Body of pancreas (tissue), 4 donors: ENCODE results near the gene UST. TPM values are rescaled to one million over a fixed set of nuclear protein-coding genes. Genes with fewer than 3 reads are reported as not detected.
A peak's percentile ranks its signal among the peaks of the same experiment; 100 is the strongest.

ENCODE experiments used
- ATAC-seq: fragments of 150-250 bp; one replicate; pipeline ENCODE4 v1.9.1; 2016
- DNase-seq, 4 donors: peaks; one replicate each; pipeline ENCODE4 v3.0.0-alpha.2; 2019
- H3K27ac ChIP-seq, 4 donors: fragments of 200-600 bp; sonication (generic); 1 replicate in 3 of 4; 2 replicates in 1 of 4; pipeline versions ENCODE4 v1.5.1 to v1.6.1; 2016 to 2019; ENCODE audit warnings: mild to moderate bottlenecking in 1 of 4, mixed read lengths in 1 of 4, moderate library complexity in 1 of 4
- H3K27me3 ChIP-seq, 2 donors: fragments of 200-600 bp; sonication (generic); one replicate each; pipeline ENCODE4 v1.6.0; 2016; ENCODE audit warnings: mild to moderate bottlenecking in 1 of 2
- H3K36me3 ChIP-seq, 2 donors: fragments of 200-600 bp; sonication (generic); replicated peaks in 1 of 2; 2 replicates each; pipeline ENCODE4 v1.5.1; 2016; ENCODE audit warnings: low read depth in 2 of 2; ENCODE audit not compliant: insufficient read depth in 1 of 2
- H3K4me1 ChIP-seq: fragments of 200-600 bp; sonication (generic); one replicate; pipeline ENCODE4 v1.6.0; 2016
- H3K4me3 ChIP-seq, 2 donors: fragments of 200-600 bp; sonication (generic); 1 replicate in 1 of 2; 2 replicates in 1 of 2; pipeline ENCODE4 v1.5.1; 2016 to 2019
- H3K9me3 ChIP-seq, 3 donors: fragments of 200-600 bp; sonication (generic); 1 replicate in 2 of 3; 2 replicates in 1 of 3; pipeline ENCODE4 v1.5.1; 2016
- CTCF ChIP-seq, 7 experiments: fragments of 450-650 bp in 4 of 7; fragments of 200-600 bp in 3 of 7; sonication (generic) in 3 of 7; IDR thresholded peaks; one replicate each; pipeline ENCODE4 v1.5.1; 2016 to 2019; ENCODE audit warnings: antibody characterized with exemption in 7 of 7
- POLR2A ChIP-seq, 3 donors: fragments of 450-650 bp; IDR thresholded peaks; one replicate each; pipeline ENCODE4 v1.6.1; 2016; ENCODE audit warnings: antibody characterized with exemption in 3 of 3, mild to moderate bottlenecking in 2 of 3
- WGBS, 2 donors: methylation state at CpG; one replicate each; pipeline ENCODE4 v1.1.5; 2017; 5-methylcytosine and 5-hydroxymethylcytosine counted together
- intact Hi-C: fragments of 100-400 bp; cut with DNase I; formaldehyde crosslinking; loops from one replicate; pipeline ENCODE4 v1.15.1; 2023
- total RNA-seq, 2 donors: library from RNA; depleted of rRNA; stranded (reverse); fragments of >200 nt; gene quantifications; one replicate each; pipeline ENCODE4 v1.1.0, GENCODE V29; 2016

UST gene
- total RNA-seq, 2 donors from 2014 or later, result 11.4 to 28.3 TPM

GRCh38 chr6:148964467-148964866, 217.6 kb downstream of the UST start:
- no peaks in the 10 kb centered on the region for H3K9me3 ChIP-seq
- intact Hi-C loops, result no loop called here
- H3K4me1 ChIP-seq, result no peaks in the 10 kb centered on the region
- ATAC-seq (no peak), DNase-seq (no peak)
- TF ChIP-seq POLR2A (IDR thresholded peaks at IDR 0.05) (no peak), CTCF (IDR thresholded peaks at IDR 0.05) (no peak)
- no peak overlapping the region for H3K4me3 ChIP-seq
- no peak overlapping the region for H3K27ac ChIP-seq
- no peaks in the 10 kb centered on the region for H3K27me3 ChIP-seq
- 90 to 97% methylated on average over 10 to 13 of the region's 13 CpGs for WGBS, 2 donors
- no peaks in the 10 kb centered on the region for H3K36me3 ChIP-seq

GRCh38 chr6:148965287-148965686, 218.5 kb downstream of the UST start:
- no peak for ATAC-seq
- WGBS, 2 donors, result 67 to 76% methylated on average over 9 of the region's 9 CpGs
- Histone ChIP-seq H3K9me3 (no peaks in the 10 kb centered on the region), H3K4me3 (no peak overlapping the region), H3K27ac (no peak overlapping the region), H3K36me3 (no peaks in the 10 kb centered on the region), H3K27me3 (no peaks in the 10 kb centered on the region), H3K4me1 (no peaks in the 10 kb centered on the region)
- TF ChIP-seq CTCF (IDR thresholded peaks at IDR 0.05) (no peak), POLR2A (IDR thresholded peaks at IDR 0.05) (no peak)
- DNase-seq, result peak in 1 of 4 donors; percentile 31
- intact Hi-C loops, result no loop called here

GRCh38 chr6:148967011-148967520, 220.2 kb downstream of the UST start:
- TF ChIP-seq CTCF (IDR thresholded peaks at IDR 0.05) (no peak), POLR2A (IDR thresholded peaks at IDR 0.05) (no peak)
- ATAC-seq (no peak), DNase-seq (no peak)
- H3K4me3 ChIP-seq, result no peak overlapping the region
- H3K36me3 ChIP-seq, result no peaks in the 10 kb centered on the region
- no peak overlapping the region for H3K27ac ChIP-seq
- intact Hi-C loops, result no loop called here
- no peaks in the 10 kb centered on the region for H3K9me3 ChIP-seq
- H3K27me3 ChIP-seq, result no peaks in the 10 kb centered on the region
- peaks cover 1% of the 10 kb centered on the region for H3K4me1 ChIP-seq
- WGBS, 2 donors, result 56 to 66% methylated on average over 4 of the region's 4 CpGs

- H3K36me3 ChIP-seq, result no peaks in the 10 kb centered on the region
- ATAC-seq (no peak), DNase-seq (no peak)
- H3K4me3 ChIP-seq, result no peak overlapping the region
- H3K4me1 ChIP-seq, result peaks cover 6% of the 10 kb centered on the region
- intact Hi-C loops, result no loop called here
- no peak for TF ChIP-seq CTCF (IDR thresholded peaks at IDR 0.05)
- no peak for TF ChIP-seq POLR2A (IDR thresholded peaks at IDR 0.05)
- WGBS, 2 donors, result 85 to 90% methylated on average over 6 of the region's 7 CpGs
- no peaks in the 10 kb centered on the region for H3K27me3 ChIP-seq
- no peaks in the 10 kb centered on the region for H3K9me3 ChIP-seq
- no peak overlapping the region for H3K27ac ChIP-seq
Measured at GRCh38 chr6:148967541-148967956, 220.7 kb downstream of the UST start.
